Activated T-cell treated with anti-CD3 and anti-CD28 coated beads, Interleukin-2, amount 50 U/mL, for 1 hour (primary cell): Measurements from ENCODE around the gene RAB8A.
"Not testable (repeated sequence)": the region's sequence is repeated elsewhere in the genome, so short reads cannot be mapped to it uniquely, and the experiment has no call there.

Source experiments
- DNase-seq: peaks from one replicate; pipeline ENCODE4 v3.0.0-alpha.2; 2020

The RAB8A gene

DNA sequence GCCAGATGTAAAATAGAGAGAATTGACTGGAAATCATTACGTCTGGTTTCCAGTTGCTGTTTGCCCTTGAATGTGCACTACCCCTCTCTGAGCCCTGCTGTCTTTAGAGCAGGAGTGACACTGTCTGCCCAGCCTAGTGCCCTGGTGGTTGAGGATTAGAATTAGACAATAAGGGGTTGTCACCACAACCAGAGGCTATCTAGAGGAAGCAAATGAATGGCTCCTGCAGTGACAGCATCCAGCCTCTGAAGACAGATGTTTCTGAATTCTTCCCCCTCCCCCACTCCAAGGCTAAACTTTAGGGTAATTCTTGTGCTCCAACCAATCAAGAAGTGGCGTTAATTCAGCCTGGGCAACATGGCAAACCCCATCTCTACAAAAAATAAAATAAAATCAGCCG, 2.0 kb downstream of the RAB8A start:
- no peak for DNase-seq

DNA sequence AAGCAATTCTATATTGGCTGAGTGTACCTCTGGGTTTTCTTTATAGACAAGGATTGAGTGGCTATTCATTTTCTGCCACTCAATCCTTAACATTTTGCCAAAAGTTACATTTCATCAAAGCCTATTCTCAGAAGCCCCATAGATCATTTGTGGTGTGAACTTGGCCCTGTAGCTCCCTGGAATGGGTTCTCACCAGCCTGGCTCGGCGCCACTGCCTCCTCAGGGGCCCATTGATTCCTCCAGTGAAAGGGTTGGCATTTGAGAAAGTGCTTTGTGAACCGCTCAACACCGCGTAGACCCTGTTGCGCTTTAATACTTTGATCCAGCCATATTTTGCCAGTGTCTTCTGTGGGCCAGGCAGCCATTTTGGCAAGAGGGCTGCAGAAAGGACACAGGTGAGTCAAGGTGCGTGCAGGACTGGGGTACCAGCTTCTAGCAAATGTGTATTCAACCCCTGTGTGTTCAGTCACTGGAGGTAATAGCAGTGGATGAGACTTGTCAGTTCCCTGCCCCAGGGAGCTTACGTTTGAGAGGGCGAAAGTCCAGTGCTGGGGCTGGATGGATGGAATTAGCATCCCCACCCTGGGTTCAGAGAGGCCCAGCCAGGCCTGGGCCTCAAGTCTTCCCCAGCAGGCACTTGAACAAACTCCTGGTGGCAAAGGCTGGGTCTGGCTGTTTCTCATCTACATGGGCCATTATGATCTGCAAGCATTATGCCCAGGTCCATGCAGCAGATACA, 3.8 kb downstream of the RAB8A start:
- no peak for DNase-seq

DNA sequence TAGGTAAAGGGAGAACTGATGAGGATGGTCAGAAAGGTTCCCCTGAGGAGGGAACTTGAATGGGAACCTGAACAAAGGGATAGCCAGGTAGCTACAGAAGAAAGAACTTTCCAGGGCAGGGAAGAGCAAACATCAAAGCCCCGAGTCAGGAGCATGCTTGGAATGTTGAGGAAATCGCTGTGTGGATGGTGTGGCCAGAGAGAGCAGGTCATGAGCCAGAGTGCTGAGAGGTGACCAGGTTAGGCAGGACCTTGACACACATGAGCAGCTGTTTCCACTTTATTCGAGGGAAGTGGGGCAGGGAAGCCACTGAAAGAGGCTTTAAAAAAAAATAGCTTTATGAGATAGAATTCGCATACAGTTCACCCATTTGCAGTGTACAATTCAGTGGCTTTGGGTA, 4.4 kb downstream of the RAB8A start:
- DNase-seq, result no peak

DNA sequence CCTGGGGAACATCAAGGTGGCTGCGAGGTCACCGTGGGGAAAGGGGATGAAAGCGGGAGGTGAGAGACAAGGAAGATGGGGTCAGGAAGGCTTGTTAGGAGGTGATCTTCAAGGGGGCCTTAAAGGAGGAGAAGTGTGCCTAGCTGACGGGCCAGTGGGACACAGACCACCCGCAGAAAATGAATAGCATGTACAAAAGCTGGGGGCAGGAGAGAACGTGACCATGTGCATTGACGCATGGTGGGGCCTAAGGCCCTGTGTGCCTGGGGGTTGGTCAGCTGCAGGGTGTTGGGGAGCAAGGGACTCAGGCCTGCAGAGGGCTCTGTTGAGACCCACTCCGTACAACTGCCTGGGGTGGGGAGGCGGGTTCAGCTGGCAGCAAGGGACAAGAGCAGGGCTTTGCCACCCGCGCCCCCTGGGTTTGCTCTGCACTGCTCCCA, 5.9 kb downstream of the RAB8A start:
- DNase-seq, result no peak

DNA sequence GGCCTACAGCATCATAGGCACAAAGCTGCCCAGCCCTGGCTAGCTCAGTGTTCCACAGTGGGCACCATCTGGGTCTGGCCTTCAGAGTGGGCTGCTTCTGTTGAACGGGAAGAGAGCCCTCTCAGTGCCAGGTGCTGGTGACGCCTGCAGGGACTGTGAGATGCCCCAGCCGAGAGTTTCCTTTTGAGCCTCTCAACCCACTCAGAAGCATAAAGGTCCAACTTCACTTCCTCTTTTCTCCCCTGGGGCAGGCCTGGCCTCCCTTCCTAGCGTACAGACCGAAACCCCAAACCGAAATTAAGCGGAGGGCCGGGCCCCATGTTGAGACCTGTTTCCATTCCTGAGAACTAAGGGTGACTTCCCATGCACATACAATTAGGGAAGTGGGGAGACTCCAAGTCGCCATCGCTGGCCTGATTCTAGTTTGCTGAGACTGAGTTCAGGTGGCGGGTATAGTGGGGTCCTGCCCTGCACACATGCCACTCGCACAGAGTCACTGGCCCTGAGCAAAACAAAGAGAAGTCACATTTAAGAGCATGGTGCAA, 6.9 kb downstream of the RAB8A start:
- no peak for DNase-seq

DNA sequence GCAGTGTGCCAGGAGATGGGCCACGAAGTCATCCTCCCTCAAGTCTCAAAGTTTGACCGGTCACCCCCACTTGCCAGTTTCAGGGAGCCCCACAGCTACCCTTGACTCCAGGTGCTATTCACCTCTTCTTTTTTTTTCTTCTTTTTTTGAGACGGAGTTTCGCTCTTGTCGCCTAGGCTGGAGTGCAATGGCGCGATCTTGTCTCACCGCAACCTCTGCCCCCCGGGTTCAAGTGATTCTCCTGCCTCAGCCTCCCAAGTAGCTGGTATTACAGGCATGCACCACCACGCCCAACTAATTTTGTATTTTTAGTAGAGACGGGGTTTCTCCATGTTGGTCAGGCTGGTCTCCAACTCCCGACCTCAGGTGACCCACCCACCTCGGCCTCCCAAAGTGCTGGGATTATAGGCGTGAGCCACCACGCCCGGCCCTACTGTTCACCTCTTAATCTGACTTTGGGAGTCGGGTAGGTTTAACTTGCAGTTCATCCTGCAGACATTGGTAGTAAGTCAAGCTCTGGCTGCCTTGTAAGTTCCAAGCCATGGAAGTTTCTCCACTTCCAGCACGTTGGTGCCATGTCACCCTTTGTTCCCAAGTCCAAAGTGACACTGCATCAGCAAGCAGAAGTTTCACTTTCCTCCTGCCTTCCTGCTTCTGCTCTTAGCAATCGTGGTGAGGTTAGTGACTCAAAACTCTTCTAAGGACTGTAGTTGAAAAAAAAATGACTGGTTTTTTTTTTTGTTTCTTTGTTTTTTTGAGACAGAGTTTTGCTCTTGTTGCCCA, 7.6 kb downstream of the RAB8A start:
- not testable (repeated sequence) for DNase-seq

DNA sequence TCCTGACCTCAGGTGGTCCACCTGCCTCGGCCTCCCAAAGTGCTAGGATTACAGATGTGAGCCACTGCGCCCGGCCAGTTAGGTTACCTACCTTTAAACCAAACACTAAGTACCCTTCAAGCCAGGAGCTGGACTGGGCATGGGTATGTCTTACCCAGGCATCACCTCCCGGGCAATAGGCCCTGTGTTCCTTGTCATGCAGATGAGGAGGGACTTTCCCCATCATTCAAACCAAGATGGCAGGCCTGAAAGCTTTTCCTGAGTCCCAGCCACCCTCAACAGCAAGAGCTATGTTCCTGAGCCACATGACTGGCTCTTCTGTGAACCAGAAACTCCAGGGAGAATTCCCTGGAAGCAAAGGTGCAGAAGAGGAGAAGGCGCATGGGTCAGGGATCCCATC, 9.5 kb downstream of the RAB8A start:
- DNase-seq, result no peak

DNA sequence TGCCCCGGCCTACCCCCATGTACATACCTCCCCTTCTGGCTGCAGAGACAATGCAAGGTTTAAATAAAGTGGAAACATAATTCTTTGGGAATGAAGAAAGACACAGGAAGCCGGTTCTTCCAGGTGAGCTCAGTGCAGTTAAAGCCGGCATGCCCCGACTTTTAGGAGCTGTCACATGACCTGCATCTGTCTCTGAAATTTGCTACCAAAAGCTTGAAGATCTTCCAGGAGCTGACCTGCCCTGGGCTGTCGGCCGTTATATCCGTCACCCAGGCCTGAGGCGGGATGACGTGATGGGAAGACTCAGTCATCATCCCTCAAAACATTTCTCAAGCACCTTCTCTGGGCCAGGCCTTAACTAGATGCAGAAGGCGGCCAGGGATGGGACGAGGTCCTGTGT, 10.3 kb downstream of the RAB8A start:
- no peak for DNase-seq

DNA sequence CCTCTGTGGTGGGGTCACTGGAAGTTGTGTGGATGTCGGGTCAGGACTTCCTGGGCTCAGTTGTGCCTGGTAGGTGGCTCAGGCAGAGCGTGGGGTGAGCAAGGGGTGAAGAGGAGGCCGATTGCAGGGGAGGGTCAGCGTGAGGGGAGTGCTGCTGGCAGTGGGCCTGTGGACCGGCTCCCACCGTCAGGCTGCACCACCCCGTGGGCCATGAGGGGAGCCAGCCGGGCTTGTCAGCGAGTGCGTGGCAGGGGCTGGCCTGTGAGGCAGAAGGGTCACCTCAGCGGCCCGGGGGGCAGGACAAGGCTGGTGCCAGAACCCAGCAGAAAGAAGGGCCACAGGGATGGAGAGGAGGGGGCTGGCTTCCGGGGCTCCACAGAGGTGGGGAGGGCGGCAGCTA, 13.3 kb downstream of the RAB8A start:
- DNase-seq, result no peak

DNA sequence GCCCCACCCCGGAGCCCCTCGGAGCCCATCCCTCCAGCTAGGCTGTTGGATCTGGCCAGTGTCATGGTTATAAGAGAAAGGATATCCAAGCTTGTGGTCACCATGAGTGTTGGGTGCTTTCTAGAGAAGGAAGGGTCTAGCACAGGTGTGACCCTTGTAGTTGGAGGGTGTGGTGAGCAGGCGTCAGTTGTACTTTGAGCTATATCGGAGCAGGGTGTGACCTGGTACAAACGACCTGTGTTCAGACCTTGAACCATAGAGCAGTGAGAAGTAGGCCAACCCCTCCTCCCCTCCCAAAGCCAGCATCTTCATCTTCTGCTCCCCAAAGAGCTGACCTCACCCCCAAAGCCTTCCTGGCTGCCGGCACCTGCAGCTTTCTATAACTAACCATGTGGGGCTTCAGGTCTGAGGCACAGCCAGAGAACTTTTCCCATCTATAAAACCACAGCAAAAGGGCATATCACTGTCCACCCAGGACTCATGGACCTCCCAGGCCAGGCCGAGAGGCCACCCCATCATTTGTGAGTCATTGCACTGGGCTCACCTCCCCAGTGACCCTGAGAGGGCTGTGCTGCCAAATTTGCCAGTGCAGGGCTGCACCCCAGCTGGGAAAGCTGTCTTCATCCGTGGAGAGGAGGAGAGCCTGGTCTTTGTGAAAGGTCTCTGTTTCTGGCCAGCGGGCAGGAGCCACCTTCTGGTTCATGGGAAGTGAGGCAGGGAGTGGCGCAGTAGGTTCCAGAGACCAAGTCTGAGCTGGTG, 14.2 kb downstream of the RAB8A start:
- no peak for DNase-seq

DNA sequence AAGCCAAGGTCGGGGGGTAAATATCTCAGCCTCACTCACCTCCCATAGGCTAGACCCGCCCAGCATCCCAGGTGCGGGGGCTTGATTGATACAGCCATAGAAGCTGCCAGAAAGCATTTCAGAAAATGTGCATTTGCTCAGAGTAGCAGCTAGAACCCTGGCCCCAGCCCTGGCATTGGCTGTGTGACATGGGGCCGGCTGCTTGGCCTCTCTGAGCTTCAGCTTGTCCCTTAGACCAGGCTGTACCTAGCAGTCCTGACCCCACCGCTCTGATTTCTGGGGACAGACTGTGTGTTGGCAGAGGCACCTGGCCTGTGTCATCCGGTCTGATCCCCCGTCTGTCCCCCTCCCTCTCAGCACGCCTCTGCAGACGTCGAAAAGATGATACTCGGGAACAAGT, 15.4 kb downstream of the RAB8A start:
- no peak for DNase-seq

DNA sequence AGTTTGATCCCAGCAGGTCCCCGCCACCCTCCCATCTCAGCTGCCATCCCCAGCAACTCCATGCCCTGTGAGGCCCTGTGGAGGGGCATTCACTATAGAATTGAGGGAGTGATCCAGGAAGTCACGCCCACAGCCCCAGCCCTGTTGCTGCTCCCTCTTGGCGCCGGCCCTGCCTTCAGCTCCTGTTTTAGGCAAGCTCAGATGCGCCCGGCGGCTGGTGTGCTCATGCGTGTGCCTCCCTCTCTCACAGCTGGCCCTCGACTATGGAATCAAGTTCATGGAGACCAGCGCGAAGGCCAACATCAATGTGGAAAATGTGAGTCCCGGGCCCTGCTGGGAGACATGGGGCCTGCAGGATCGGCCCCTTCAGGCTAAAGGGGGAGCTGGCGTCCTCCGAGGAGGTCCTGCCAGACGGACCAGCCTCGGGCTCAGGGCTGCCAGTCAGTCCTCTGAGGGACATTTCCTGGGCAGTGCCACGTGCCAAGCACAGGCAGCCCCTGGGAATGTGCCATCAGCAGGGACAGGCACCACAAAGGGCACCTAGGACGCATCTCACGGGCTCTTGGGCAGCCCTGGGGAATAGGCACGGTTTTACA, 16.2 kb downstream of the RAB8A start:
- DNase-seq, result no peak

DNA sequence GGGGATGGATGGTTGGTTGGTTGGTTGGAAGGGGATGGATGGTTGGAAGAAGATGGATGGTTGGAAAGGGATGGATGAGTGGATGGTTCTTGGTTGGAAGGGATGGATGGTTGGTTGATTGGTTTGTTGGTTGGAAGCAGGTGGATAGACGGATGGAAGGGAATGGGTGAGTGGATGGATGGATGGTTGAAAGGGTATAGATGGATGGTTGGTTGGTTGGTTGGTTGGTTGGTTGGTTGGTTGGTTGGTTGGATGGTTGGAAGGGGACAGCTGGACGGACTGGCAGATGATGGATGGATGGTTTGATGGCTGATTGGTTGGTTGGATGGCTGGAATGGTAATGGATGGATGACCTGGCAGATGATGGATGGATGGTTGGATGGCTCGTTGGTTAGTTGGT, 20.0 kb downstream of the RAB8A start:
- DNase-seq, result no peak

DNA sequence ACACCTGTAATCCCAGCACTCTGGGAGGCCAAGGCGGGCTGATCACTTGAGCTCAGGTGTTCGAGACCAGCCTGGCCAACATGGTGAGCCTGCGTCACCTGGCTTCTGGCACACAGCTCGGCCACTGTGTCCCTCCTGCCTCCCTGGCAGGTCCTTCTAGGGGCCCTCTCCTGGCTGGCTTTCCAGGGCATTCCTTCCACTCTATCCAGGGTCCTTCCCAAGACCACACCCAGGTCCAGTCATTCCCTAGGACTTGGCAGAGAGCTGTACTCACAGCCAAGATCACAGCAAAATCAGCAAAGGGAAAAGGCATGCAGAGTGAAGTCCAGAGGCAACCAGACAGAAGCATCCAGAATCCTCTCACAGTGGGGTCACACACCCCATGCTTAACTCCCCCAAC, 22.1 kb downstream of the RAB8A start:
- no peak for DNase-seq

DNA sequence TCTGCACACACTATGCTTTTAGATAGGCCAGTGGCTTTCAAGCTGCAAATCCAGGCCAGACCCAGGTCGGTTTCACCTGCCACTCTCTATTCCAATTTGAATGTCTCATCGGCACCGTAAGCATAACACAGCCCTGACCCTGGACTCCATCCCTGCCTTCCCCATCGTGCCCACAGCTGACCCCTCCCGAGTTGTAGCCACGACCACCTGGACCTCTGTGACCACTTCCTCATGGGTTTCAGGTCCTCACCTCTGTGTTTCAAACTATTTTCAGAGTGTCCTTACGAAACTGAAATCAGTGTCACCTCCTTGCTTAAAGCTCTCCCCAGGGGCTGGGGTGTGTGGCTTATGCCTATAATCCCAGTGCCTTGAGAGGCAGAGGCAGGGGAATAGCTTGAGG, 22.8 kb downstream of the RAB8A start:
- DNase-seq, result no peak

DNA sequence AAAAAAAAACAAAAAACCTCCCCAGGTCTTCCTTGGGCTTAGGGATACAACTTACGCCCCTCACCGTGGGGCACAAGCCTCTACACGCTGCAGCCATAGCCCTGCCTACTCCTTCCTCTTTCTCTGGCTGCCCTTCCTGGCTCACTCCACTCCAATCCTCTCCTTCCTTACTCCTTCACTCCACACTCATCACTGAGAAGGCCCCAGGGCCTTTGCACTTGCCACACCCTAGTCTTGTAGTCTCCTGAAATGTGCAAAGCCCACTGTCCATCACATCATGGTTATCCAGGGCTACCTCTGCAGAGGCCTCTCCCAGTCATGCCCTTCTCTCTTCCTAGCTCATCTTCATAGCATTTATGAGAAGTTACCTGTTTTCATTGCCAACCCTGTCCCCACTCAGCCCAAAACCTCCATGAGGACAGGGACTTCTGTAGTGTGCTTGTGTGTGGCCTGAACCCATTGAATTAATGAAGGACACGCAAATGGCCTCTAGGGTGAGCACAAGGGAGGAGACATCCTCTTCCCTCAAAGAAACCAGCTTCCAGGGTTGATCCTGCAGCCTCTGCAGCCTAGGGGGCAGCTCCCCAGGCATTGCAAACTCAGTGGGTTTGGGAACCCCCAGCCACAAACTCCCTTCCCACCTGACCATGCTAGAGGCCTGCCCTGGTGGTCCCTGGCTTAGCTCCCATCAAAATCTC, 23.9 kb downstream of the RAB8A start:
- no peak for DNase-seq

DNA sequence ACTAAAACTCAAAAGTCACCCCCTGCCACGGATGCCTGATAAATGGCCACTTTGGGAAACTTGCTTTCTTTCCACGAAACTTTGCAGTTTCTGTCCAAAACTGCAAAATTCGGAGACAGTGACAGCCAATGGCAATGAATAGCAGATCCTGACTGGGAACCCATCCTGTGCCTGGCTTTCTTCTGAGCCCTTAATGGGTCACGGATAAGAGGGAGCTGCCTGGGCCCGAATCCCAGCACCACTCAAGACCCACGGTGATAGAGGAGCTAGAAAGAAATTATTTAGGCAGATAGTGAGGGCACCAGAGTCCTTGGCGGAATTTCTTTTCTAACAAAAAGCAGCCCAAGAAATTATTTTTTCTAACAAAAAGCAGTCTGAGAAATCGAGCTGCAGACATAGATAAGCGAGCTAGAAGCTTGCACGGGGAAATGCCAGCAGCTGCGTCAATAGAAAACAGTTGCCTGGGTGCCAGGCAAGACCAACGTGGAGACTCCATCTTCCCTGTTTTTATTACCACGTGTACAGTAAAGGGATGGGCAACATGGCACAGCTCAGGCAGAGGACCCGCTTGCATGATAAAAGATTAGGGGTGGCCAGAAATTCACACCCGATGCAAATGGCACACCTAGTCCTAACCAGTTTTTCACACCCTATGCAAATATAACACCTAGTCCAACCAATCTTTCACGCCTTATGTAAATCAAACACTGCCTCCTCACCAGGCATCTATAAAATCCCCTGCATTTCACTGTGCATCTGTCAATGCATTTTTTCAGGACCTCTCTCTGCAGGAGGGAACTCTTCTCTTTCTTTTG, 24.7 kb downstream of the RAB8A start:
- no peak for DNase-seq

DNA sequence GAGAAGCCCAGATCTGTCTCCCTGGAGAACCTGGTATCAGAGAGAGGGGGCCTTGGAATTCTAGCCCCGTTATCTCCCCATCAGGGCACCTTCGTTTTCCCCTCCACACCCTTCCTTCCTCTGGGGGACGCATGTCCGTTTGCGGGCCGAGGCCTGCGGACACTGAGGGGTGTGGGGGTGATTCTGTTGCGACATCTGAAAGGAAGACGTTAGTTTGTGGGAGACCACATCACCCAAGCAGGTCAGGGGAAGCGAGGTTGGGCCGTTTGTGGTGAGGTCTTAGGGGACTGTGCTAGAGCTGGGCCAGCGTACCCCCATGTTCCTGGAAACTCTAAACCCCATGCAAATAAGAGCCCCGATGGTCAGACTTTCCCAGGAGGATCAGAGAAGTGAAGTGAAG, 28.1 kb downstream of the RAB8A start:
- no peak for DNase-seq

DNA sequence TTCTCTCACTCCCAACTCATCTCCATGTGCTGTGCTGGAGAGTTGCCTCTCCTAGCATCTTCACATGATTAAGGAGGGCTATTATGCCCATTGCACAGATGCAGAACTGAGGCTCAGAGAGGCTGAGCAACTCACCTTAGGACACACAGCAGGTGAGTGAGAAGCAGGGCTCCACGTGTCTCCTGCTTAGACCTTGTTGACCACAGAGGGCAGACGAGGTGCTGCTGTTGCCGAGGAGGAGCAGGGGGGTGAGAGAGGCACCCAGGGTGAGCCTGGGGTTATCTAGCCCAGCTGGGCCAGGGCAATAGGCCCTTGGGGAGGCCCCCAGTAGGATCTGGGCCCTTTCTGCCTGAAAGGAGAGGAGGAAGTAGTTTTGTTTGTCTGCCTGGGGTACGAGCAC, 29.4 kb downstream of the RAB8A start:
- DNase-seq, result no peak

DNA sequence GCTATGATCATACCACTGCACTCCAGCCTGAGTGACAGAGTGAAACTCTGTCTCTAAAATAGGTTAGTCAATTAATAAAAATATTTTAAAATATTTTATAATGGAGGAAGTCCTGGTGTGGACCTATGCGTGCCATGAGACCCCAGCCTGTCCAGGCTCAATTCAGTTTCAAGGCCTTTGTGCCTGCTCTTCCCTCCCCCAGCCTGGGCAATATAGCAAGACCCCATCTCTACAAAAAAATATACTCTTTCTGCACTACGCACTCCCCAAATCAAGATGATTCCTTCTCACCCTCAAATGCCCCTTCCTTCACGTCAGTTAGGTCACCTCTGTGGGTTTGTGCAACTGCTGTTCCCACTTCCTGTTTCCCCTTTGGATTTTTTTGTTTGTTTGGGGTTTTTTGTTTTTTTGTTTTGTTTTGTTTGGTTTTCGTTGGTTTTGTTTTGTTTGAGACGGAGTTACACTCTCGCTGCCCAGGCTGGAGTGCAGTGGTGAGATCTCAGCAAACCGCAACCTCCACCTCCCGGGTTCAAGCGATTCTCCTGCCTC, 30.4 kb downstream of the RAB8A start:
- no peak for DNase-seq
